Muscle of leg (tissue), 16 donors: ENCODE measurements around the gene NDC1. TPM values are rescaled to one million over a fixed set of nuclear protein-coding genes. Genes with fewer than 3 reads are reported as not detected.
"Not testable (repeated sequence)": the region's sequence is repeated elsewhere in the genome, so short reads cannot be mapped to it uniquely, and the experiment has no call there.

Source experiments
- DNase-seq: peaks from one replicate; pipeline ENCODE4 v3.0.0; 2013
- H3K27ac ChIP-seq: one replicate; pipeline ENCODE4 v1.5.1; 2013; ENCODE audit warnings: mild to moderate bottlenecking, low read length, control low read depth
- H3K27me3 ChIP-seq: one replicate; pipeline ENCODE4 v1.6.1; 2013; ENCODE audit warnings: low read length; ENCODE audit not compliant: control insufficient read depth, insufficient read depth
- H3K36me3 ChIP-seq: one replicate; pipeline ENCODE4 v1.6.1; 2013; ENCODE audit warnings: low read length; ENCODE audit not compliant: control insufficient read depth, insufficient read depth
- H3K4me1 ChIP-seq: one replicate; pipeline ENCODE4 v1.6.1; 2013; ENCODE audit warnings: low read length; ENCODE audit not compliant: control insufficient read depth, insufficient read depth
- H3K4me3 ChIP-seq: one replicate; pipeline ENCODE4 v1.5.1; 2013; ENCODE audit warnings: low read length, control low read depth
- H3K9me3 ChIP-seq: replicated peaks from 2 replicates; pipeline ENCODE4 v1.6.1; 2013; ENCODE audit warnings: low read depth, low read length; ENCODE audit not compliant: control insufficient read depth
- WGBS: methylation state at CpG from one replicate; pipeline ENCODE4 v1.1.5; 2013; ENCODE audit warnings: missing lambda C conversion rate; ENCODE audit not compliant: insufficient coverage; 5-methylcytosine and 5-hydroxymethylcytosine counted together
- long read RNA-seq, 11 donors: transcript quantifications; one replicate each; lab custom pipeline, GENCODE V29; 2026
- polyA plus RNA-seq, 8 donors: library from polyadenylated mRNA; unstranded; fragments of 120-200 nt; gene quantifications; one replicate each; pipeline versions ENCODE4 v1.2.1 to v1.2.3, GENCODE V29; 2013; ENCODE audit warnings: inconsistent platforms in 1 of 8, low replicate concordance in 1 of 8; ENCODE audit not compliant: insufficient read length in 8 of 8, insufficient read depth in 1 of 8
- total RNA-seq: library from RNA; stranded (reverse); fragments of 120-200 nt; gene quantifications from one replicate; pipeline ENCODE4 v1.2.4, GENCODE V29; 2013

The NDC1 gene
- total RNA-seq, result 11.3 TPM
- 10 to 100 TPM in 7 of 8 donors, 1 to 10 TPM in 1; 9.3 to 16.0 (median 12.2) TPM for polyA plus RNA-seq
- long read RNA-seq, donor 1, full-length matches to known transcripts, result 1 of 1 reads
- long read RNA-seq, donor 1, partial matches to known transcripts, result 0 of 1 reads
- long read RNA-seq, donor 1, other reads (novel, unspliced or antisense), result 0 of 1 reads
- long read RNA-seq, donor 2, result 0 reads
- long read RNA-seq, donor 3, full-length matches to known transcripts, result 5 of 5 reads
- long read RNA-seq, donor 3, partial matches to known transcripts, result 0 of 5 reads
- long read RNA-seq, donor 3, other reads (novel, unspliced or antisense), result 0 of 5 reads
- long read RNA-seq, donor 4, full-length matches to known transcripts, result 1 of 1 reads
- long read RNA-seq, donor 4, partial matches to known transcripts, result 0 of 1 reads
- long read RNA-seq, donor 4, other reads (novel, unspliced or antisense), result 0 of 1 reads
- long read RNA-seq, donor 5, full-length matches to known transcripts, result 4 of 4 reads
- long read RNA-seq, donor 5, partial matches to known transcripts, result 0 of 4 reads
- long read RNA-seq, donor 5, other reads (novel, unspliced or antisense), result 0 of 4 reads
- long read RNA-seq, donor 6, full-length matches to known transcripts, result 3 of 3 reads
- long read RNA-seq, donor 6, partial matches to known transcripts, result 0 of 3 reads
- long read RNA-seq, donor 6, other reads (novel, unspliced or antisense), result 0 of 3 reads
- long read RNA-seq, donor 7, full-length matches to known transcripts, result 1 of 1 reads
- long read RNA-seq, donor 7, partial matches to known transcripts, result 0 of 1 reads
- long read RNA-seq, donor 7, other reads (novel, unspliced or antisense), result 0 of 1 reads
- long read RNA-seq, donor 8, full-length matches to known transcripts, result 1 of 1 reads
- long read RNA-seq, donor 8, partial matches to known transcripts, result 0 of 1 reads
- long read RNA-seq, donor 8, other reads (novel, unspliced or antisense), result 0 of 1 reads
- long read RNA-seq, donor 9, result 0 reads
- long read RNA-seq, donor 10, full-length matches to known transcripts, result 1 of 1 reads
- long read RNA-seq, donor 10, partial matches to known transcripts, result 0 of 1 reads
- long read RNA-seq, donor 10, other reads (novel, unspliced or antisense), result 0 of 1 reads
- long read RNA-seq, donor 11, full-length matches to known transcripts, result 2 of 2 reads
- long read RNA-seq, donor 11, partial matches to known transcripts, result 0 of 2 reads
- long read RNA-seq, donor 11, other reads (novel, unspliced or antisense), result 0 of 2 reads

- H3K27ac ChIP-seq, result peak within 1 kb of the TSS; percentile 99
- no peaks in the 10 kb centered on the region for H3K9me3 ChIP-seq
- under 1% methylated on average over 59 of the region's 59 CpGs for whole genome bisulfite sequencing
- H3K4me1 ChIP-seq, result peaks cover 4% of the 10 kb centered on the region
- H3K4me3 ChIP-seq, result peak within 1 kb of the TSS; percentile 92
- peak; percentile 99 for DNase-seq
- H3K36me3 ChIP-seq, result no peaks in the 10 kb centered on the region
- no peaks in the 10 kb centered on the region for H3K27me3 ChIP-seq
Measured at GRCh38 chr1:53837924-53838653, at the start of gene NDC1. TSS of gene NDC1 (minus strand) at chr1:53838296. CDS start at chr1:53838261, 35 bp downstream.

GRCh38 chr1:53883600-53883999 is 45.5 kb upstream of the NDC1 start:
- DNase-seq, result not testable (repeated sequence)

GRCh38 chr1:53881853-53882252 is 43.8 kb upstream of the NDC1 start:
- DNase-seq, H3K4me3 ChIP-seq, H3K27ac ChIP-seq, H3K4me1 ChIP-seq, H3K27me3 ChIP-seq, H3K9me3 ChIP-seq: not testable (repeated sequence)
- no CpG with 5 or more reads among the region's 2 CpGs for WGBS
- peaks cover 32% of the 10 kb centered on the region for H3K36me3 ChIP-seq

More at GRCh38 chr1:53883600-53883999, 45.5 kb upstream of the NDC1 start:
- 97% methylated on average over 4 of the region's 6 CpGs for WGBS
- peaks cover 21% of the 10 kb centered on the region for H3K36me3 ChIP-seq
- H3K4me3 ChIP-seq, H3K27me3 ChIP-seq, H3K9me3 ChIP-seq, H3K27ac ChIP-seq, H3K4me1 ChIP-seq: not testable (repeated sequence)

- WGBS, result 100% methylated on average over 1 of the region's 5 CpGs
- Histone ChIP-seq H3K27me3 (no peaks in the 10 kb centered on the region), H3K4me3 (no peak overlapping the region), H3K4me1 (no peaks in the 10 kb centered on the region), H3K27ac (no peak overlapping the region), H3K36me3 (peaks cover 37% of the 10 kb centered on the region), H3K9me3 (no peaks in the 10 kb centered on the region)
- peak; percentile 50 for DNase-seq
Measured at GRCh38 chr1:53878492-53879105, 40.5 kb upstream of the NDC1 start.

- DNase-seq, H3K27ac ChIP-seq, H3K4me1 ChIP-seq, H3K27me3 ChIP-seq, H3K9me3 ChIP-seq, H3K4me3 ChIP-seq: not testable (repeated sequence)
- peaks cover 40% of the 10 kb centered on the region for H3K36me3 ChIP-seq
- WGBS, result 100% methylated on average over 2 of the region's 2 CpGs
Measured at GRCh38 chr1:53875150-53875549, 37.1 kb upstream of the NDC1 start.

GRCh38 chr1:53871773-53872484 is 33.8 kb upstream of the NDC1 start:
- Histone ChIP-seq H3K4me1 (no peaks in the 10 kb centered on the region), H3K9me3 (no peaks in the 10 kb centered on the region), H3K36me3 (peaks cover 34% of the 10 kb centered on the region), H3K27me3 (no peaks in the 10 kb centered on the region), H3K27ac (no peak overlapping the region), H3K4me3 (no peak overlapping the region)
- no peak for DNase-seq
- WGBS, result no CpG with 5 or more reads among the region's 5 CpGs

GRCh38 chr1:53871221-53871620 is 33.1 kb upstream of the NDC1 start:
- Histone ChIP-seq H3K4me3 (no peak overlapping the region), H3K27ac (no peak overlapping the region), H3K27me3 (no peaks in the 10 kb centered on the region), H3K36me3 (peaks cover 36% of the 10 kb centered on the region), H3K4me1 (no peaks in the 10 kb centered on the region), H3K9me3 (no peaks in the 10 kb centered on the region)
- DNase-seq, result no peak
- 86% methylated on average over 3 of the region's 4 CpGs for WGBS

- Histone ChIP-seq H3K9me3 (no peaks in the 10 kb centered on the region), H3K27ac (no peak overlapping the region), H3K36me3 (peaks cover 37% of the 10 kb centered on the region), H3K4me3 (no peak overlapping the region), H3K4me1 (no peaks in the 10 kb centered on the region), H3K27me3 (no peaks in the 10 kb centered on the region)
- DNase-seq, result peak; percentile 24
- WGBS, result 72% methylated on average over 5 of the region's 11 CpGs
Measured at GRCh38 chr1:53869454-53870117, 31.5 kb upstream of the NDC1 start.
